HG03196 (cell line): ENCODE measurements around the gene APOA5.
"Not testable (repeated sequence)": the region's sequence is repeated elsewhere in the genome, so short reads cannot be mapped to it uniquely, and the experiment has no call there.

Experiments used
- ATAC-seq: cut with Tn5 transposase; IDR thresholded peaks from one replicate; pipeline ENCODE4 v1.9.1; 2021; ENCODE audit not compliant: unreplicated experiment

The APOA5 gene

DNA sequence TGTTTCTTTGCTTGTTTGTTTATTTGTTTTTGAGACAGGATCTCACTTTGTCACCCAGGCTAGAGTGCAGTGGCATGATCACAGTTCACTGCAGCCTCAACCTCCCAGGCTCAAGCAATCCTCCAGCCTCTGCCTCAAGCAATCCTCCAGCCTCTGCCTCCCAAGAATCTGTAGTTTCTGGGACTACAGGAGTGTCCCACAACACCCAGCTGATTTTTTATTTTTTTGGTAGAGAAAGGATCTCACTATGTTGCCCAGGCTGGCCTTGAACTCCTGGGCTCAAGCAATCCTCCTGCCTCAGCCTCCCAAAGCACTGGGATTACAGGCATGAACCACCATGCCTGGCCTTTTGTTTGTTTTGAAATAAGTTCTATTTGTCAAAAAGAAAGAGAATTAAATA is 10.0 kb upstream of the APOA5 start:
- not testable (repeated sequence) for ATAC-seq

DNA sequence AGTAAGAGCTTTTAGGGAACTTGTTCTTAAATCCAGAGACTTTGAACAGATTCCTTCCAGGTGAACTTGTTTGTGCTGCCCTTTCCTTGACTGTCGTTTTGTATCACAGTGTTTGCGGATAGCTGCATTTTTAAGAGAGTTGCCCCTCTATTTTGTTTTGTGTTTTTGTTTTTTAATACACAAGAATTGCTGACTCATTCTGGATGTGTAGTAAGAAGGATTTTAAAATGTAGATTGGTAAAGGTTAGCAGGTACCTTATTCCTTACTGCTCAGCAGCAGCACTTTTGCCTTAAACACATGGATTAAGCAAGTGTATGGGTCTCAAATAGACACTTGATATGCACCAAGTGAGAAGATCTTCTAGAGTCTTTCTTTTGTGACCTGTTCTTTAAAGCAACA is 8.9 kb upstream of the APOA5 start:
- no peak for ATAC-seq

DNA sequence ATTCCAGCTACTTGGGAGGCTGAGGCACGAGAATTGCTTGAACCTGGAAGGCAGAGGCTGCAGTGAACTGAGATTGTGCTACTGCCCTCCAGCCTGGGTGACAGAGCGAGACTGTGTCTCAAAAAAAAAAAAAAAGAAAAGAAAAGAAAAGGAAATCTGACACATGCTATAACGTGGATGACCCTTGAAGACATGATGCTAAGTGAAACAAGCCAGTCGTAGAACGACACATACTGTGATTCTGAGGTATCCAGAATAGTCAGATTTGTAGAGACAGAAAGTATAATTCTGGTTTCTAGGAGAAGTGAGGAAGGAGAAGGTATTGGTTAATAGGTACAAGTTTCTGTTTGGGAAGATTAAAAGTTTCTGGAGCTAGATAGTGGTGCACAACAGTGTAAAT is 6.7 kb upstream of the APOA5 start:
- no peak for ATAC-seq

DNA sequence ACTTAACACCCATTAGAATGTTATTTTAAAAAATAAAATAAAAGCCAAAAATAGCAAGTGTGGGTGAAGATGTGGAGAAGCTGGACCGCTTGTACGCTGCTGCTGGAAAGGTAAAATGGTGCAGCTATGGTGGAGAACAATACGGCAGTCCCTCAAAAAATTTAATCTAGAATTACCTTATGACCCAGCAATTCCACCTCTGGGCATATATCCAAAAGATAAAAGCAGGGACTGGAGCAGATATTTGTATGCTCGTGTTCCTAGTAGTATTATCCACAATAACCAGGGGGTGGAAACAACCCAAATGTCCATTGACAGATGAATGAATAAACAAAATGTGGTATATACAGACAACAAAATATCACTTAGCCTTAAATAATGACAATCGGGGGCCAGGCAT is 6.1 kb upstream of the APOA5 start:
- ATAC-seq = no peak

DNA sequence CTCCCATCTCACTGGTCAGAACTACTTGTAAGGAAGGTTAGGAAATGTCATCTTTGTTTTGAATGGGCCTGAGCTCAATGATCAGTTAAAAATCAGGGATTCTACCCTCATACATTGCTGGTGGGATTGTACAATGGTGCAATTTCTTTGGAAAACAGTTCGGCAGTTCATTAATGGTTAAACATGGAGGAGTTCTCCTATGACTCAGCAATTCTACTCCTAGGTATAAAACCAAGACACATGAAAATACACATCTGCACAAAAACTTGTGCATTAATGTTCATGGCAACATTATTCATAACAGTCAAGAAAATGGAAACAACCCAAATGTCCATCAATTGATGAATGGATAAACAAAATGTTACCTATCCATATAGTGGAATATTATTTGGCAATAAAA is 4.9 kb upstream of the APOA5 start:
- no peak for ATAC-seq

DNA sequence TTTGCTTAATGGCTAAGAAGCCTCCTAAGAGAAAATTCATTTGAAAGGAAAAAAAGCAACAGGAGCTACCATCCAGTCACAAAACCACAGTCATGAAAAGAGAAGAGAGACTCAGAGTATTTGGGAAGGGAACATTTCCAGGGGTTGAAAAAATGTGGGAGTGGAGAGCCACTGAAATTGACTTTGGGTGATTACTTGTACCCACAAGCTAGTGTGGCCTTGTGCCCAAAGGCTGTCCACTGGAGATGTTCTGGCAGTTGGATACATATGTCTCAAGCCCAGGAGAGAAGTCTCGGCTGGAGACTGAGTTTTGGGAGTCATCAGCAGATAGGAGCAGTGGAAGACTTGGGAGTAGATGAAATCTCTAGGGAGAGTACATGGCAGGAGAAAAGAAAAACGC is 3.2 kb upstream of the APOA5 start:
- no peak for ATAC-seq

DNA sequence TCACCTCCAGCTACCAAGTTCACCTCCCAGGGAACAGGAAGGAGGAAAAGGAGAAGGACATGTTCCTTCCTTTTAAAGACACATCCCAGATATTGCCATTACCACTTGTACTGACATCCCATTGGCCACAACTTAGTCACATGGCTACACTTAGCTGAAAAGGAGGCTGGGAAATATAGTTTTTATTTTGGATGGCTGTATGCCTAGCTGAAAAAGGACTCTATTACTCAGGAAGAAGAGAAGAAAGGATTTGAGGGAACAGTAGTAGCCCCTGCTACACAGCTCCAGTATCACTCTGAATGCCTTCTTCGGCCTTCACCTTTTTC is 2.1 kb upstream of the APOA5 start:
- no peak for ATAC-seq

DNA sequence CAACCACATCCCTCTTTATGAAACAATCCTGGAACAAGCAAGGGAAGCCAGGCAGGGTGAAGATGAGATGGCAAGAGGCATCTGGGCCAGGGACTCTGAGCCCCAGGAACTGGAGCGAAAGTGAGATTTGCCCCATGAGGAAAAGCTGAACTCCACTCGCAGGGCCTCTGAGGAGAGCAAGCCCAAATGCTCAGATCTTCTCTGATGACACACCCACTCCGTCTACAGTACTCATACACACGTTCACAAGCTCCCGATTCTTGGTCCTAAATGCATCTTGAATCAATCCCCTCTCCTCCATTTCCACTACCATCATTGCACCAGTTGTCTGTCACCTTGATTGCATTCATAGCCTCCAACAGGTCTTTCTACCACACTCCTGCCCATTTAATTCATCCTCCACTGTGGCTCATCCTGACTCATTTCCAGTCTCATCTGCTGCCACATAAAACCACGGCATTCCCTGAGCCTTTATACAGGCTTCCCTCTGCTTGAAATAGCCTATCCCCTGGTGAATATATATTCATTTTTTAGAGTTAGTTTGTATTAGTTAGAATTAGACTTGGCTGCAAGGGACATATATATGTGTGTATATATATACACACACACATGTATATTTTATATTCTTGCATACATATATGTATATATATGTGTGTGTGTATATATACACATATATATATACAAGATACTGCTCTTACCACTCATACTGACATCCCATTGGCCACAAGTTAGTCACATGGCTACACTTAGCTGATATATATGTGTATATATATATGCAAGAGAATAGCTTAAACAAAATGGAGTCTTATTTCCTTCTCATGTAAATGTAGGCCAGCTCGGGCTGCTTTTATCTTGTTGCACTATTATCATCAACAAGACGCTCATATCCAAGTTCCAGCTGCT is 1.4 kb upstream of the APOA5 start:
- no peak for ATAC-seq

DNA sequence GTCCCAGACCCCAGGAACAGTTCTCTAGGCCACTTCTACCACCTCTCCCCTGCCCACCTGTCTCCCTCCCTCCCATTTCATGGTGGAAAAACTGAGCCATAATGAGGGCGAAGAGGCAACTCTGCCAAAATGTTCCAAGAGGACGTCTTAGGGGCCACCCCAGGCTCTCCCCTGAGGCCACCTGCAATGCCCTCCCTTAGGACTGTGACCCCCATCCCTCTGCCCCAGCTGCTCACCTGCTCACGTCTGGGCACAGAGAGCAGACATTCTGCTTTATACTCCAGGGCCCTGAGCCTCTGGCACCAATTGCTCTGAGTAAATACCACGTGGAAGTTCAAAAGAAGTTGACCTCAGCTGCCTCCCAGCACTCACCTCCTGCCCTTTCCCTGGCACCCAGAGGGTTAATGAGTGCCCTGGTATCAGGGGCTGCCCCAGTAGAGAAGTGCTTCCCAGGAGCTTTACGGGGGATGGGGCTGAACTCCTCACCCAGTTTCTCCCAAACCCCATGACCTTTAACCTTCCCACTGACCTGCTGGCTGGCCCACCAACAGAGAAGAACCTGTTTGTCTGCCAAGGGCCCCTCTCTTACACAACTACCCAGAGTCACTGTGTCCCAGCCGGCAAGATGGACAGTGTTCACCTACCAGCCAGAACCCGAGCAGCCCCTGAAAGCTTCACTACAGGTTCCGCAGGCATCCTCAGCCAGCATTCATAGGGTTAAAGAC is 627 bp upstream of the APOA5 start:
- no peak for ATAC-seq

DNA sequence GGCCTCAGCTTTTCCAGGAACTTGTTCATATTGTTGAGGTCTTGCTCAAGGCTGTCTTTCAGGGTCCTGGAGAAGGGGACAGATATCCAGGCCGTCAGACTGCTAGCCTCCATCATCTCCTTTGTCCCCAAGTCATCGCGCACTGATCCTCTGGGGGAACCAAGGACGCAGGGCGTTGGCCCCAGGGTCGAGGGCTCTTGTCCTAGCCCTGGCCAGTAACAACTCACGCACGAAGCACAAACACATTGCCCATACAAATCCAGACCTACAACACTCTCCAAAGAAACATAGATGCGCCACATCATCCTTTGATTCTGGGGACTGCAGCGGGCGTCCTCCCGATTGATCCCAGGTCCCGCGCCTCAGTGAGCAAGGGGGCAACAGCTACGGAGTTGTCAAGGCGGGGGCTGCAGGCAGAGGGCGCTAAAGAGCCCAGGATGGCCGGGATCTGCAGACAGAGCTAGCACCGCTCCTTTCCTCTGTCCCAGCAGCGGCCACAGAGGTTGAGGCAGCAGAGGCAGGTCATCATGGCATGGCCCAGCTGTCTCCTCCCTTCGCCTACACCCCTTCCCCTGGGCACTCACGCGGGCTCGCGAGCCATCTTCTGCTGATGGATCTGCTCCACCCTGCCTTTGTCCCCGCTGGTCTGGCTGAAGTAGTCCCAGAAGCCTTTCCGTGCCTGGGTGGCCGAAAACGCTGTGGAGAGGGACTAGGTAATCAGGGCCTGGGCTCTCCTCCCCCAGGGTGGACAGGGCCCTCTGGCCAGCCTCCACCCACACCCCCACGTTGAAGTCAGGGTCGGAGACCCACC is 472 bp downstream of the APOA5 start:
- ATAC-seq = no peak

DNA sequence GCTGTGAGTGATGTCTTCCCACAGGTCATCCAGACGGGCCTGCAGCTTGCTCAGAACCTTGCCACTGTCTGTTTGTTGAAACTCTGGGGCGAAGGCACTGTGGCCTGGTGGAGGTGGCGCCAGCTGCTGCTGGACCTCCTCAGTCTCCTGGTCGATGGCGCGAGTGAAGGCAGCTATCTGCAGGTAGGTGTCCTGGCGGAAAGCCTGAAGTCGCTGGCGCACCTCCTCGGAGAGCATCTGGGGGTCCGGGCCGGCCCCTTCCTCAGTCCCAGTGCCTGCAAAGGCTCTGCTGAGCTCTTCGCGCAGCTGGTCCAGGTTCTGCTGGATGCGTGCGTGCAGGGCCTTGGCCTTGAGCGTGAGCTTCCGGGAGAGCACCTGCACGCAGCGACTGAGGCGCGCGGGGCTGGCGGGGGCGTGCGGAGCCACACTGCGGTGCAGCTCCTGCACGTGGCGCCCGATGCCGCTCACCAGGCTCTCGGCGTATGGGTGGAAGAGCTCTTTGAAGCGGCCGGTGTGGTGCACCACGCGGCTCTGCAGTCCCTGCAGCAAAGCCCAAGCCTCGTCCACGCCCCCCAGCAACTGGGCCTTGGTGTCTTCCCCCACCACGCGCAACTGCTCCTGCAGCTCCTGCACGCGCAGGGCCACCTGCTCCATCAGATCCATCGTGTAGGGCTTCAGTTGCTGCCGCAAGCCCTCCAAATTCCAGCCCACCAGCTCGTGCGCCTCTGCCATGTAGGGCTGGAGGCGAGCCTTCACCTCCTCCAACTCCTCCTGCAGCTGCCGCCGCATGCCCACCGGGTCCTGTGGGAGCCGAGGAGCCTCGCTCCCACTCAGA is 1.3 kb downstream of the APOA5 start:
- ATAC-seq = no peak

DNA sequence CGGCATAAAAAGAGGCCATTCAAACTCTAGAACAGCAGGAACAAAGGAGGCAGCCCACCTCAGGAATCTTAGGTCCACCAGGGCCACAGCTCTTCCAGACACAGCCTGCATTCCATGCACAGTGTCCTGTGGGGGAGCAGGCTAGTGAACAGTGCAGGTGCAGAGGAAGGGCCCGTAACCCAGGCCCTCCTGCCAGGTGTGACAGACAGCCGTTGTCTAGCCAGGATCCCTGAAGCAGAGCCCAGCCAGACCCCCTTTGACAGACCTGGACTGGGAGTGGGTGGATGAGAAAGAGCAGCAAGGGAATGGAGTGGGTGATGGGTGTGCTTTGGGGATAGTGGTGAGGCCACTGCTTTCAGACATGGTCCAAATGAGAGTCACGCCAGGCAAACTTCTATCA is 2.7 kb downstream of the APOA5 start:
- ATAC-seq = no peak

DNA sequence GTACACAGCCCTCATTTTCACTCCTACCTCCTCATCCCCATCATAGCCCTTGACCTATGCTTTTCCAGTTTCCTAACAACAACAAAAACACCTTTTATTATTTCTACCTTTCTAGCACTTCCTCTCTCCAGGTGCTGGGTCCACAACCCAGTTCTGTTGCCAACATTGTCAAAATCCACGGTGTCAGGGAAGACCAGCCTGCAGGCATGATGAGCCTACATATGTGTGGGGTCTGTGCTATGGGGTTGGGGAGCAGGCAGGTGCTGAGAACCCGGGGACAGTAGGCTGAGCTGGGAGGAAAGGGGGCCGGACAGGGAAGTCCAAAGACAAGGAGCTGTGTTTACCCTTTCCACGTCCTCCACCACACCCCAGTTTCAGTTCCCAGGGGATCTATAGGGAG is 3.1 kb downstream of the APOA5 start:
- ATAC-seq = no peak

DNA sequence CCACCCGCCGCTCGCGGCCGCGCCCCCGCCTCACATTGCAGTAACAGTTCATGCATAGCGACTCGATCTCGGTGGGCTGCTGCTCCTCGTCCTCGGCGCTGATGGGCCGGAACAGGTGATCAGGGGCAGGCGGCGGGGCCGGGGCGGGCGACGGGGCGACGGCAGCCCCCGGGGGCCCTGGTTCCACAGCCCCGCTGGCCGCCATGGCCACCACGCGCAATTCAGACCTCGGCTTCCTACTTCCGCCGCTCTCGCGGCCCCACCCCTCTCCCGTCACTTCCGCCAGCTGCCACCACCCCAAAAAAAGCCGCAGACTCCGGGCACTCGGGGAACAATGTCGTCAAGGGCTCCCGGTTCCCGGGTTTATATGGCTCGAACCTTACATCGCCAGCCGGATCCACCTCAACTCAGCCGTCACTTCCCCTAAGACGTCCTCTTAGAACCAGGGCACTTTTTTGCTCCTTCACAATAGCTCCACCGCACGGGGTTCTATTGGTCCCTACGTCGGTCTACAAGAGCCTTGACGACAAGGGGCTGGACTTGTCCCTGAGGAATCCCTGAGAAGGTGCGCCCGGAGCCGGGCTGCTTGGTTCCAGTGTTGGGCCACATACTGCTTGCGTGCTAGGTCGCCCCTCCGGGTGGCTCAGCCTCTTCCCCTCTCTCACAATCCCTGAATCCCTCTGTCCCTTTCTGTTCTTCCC is 3.7 kb downstream of the APOA5 start, which contains the start of gene ZPR1:
ZPR1 (minus strand) TSS at position 238 of the 701 bp plus-strand sequence; CDS start at position 205, 33 bp downstream.
- peak; percentile 87 for ATAC-seq

DNA sequence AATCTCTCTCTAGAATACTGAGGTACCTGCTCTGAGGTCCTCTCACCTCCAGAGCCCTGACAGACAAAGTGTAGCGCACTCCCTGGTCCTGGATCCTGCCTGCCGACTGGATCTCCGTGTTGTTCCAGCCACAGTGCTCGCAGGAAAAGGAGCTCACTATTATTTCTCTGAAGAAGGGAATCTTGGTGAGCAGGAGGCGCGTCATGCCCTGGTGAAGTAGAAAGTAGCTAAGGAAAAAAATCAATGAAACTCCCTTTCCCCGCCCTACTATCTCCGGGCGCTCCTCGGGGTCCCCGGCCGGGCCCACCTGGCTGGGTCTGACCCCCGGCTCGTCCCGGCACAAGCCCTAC is 4.3 kb downstream of the APOA5 start:
- ATAC-seq = no peak

DNA sequence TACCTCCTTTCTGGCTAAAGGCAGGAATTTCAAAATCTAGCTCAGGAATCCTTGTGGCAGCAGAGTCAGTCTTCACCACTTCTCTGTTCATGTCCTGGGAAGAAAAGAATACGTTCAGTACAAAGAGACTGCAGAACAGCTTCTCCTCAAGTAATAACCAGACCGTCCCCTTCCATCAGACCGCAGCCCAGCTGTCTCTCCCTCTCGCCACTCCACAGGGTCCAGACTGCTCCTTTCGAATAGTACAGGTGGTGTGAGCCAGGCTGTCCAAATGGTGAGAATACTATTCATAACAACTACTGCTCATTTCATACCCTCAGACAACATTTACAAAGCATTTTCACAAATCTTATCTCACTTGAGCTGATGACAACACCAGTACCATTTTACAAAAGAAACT is 4.7 kb downstream of the APOA5 start:
- no peak for ATAC-seq

DNA sequence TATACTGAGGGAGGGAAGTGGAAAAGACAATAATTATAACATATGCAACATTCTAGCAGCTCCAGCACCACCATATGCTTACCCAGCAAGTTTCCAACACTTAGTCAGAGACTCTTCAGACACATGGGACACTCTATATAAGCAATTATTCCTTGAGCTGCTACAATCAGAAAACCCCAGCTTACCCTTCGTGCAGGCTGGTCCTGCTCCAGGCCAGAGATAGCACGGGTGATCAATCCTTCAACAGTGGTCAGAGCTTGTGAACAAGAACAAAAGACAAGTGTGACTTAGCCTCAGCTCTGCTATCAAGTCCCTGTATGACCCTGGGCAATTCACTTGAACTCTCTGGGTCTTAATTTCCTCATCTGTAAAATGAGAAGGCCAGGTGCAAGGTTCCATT is 5.4 kb downstream of the APOA5 start:
- no peak for ATAC-seq

DNA sequence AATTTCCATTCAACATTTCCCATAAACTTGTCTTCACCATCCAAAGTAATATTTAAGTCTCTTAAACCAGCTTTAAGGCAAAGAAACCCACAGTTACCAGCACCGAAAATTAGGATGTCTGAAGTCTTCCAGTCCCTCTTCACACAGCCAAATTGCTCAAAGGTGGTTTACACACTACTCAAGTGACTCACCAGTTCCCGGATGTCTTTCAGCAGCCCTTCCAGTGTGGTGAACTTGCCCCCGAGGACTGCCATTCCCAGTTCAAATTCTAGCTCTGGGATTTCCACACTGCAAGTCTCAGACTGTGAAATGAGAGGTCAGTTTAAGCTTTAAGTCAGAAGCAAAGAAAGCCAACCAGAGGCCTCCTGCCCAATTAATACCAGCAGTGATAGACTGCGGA is 9.0 kb downstream of the APOA5 start:
- ATAC-seq = no peak

DNA sequence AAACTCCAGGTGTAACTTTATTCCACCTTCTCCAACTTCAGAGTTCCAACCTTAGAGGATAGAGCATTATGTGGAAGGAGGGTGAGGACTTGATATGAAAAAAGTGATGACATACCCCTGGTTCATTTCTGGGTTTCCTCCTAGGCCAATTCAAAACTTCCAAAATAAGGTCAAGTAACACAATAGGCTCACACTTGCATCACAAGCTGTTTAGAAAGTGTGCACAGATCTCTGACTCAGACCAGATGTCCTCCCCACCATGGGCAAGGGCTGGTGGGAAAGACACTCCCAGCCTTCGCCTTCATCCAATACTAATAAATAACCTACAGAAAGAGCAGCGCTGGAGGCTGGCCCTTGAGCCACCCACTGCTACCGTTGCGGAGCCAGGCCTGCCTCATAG is 13.1 kb downstream of the APOA5 start:
- ATAC-seq = no peak

DNA sequence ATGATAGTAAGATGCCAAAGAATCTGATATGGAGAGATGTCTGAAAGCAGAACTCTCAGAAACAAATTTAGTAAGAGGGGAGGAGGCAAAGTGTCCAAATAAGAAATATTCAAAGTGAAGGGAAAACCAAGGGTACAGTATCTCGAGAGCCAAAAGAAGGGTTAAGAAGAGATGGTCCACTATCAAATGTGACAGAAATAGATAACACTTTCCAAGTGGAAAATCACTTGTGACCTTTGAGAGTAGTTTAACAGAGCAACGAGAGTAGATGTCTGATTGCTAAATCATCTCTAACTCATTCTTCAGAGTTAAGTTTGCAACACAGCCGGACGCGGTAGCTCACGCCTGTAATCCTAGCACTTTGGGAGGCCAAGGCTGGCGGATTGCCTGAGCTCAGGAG is 14.6 kb downstream of the APOA5 start:
- ATAC-seq = no peak
